Measurements from ENCODE around the gene CBX3.

GRCh38 chr7:26227987-26228386, 26.4 kb downstream of the CBX3 start:
- TF ChIP-seq CTCF (conservative IDR thresholded peaks at IDR 0.05; ENCODE audit: low read length) (no peak), EZH2phosphoT487 (IDR thresholded peaks at IDR 0.05; ENCODE audit: borderline replicate concordance, low read depth, low read length) (no peak)
